H9 (cell line): ENCODE measurements around the gene ANKFY1. TPM values are rescaled to one million over a fixed set of nuclear protein-coding genes. Genes with fewer than 3 reads are reported as not detected.
A peak's percentile ranks its signal among the peaks of the same experiment; 100 is the strongest.

Experiments used
- DNase-seq: peaks from one replicate; pipeline ENCODE4 v3.0.0-alpha.2; 2017
- H2AFZ ChIP-seq: one replicate; pipeline ENCODE4 v1.6.1; 2013; ENCODE audit warnings: mild to moderate bottlenecking, low read length, control low read depth, moderate library complexity
- H2AK5ac ChIP-seq: 2 replicates; pipeline ENCODE4 v1.6.1; 2013; ENCODE audit warnings: low read length, control low read depth, mixed read lengths; ENCODE audit not compliant: insufficient read length
- H2BK120ac ChIP-seq: one replicate; pipeline ENCODE4 v1.6.1; 2013; ENCODE audit warnings: low read depth, mild to moderate bottlenecking, low read length, control low read depth, inconsistent platforms; ENCODE audit not compliant: poor library complexity, severe bottlenecking
- H2BK12ac ChIP-seq: 2 replicates; pipeline ENCODE4 v1.6.1; 2013; ENCODE audit warnings: low read length, control low read depth, mixed read lengths, low read depth; ENCODE audit not compliant: insufficient read length
- H2BK15ac ChIP-seq: 2 replicates; pipeline ENCODE4 v1.6.1; 2013; ENCODE audit warnings: low read depth, low read length, control low read depth
- H2BK20ac ChIP-seq: one replicate; pipeline ENCODE4 v1.6.1; 2013; ENCODE audit warnings: low read depth, mild to moderate bottlenecking, low read length, control low read depth, inconsistent platforms; ENCODE audit not compliant: poor library complexity, severe bottlenecking
- H2BK5ac ChIP-seq: 2 replicates; pipeline ENCODE4 v1.6.1; 2013; ENCODE audit warnings: low read length, control low read depth, mixed read lengths; ENCODE audit not compliant: insufficient read length
- H3K14ac ChIP-seq: 2 replicates; pipeline ENCODE4 v1.6.1; 2013; ENCODE audit warnings: low read length, control low read depth; ENCODE audit not compliant: insufficient read depth
- H3K18ac ChIP-seq: 2 replicates; pipeline ENCODE4 v1.6.1; 2013; ENCODE audit warnings: low read depth, mild to moderate bottlenecking, mixed read lengths, low read length, control low read depth; ENCODE audit not compliant: insufficient read length
- H3K23ac ChIP-seq: 2 replicates; pipeline ENCODE4 v1.6.1; 2013; ENCODE audit warnings: low read length, control low read depth, mixed read lengths, low read depth; ENCODE audit not compliant: insufficient read length
- H3K23me2 ChIP-seq: 2 replicates; pipeline ENCODE4 v1.6.1; 2013; ENCODE audit warnings: low read depth, mild to moderate bottlenecking, mixed read lengths, low read length, control low read depth; ENCODE audit not compliant: insufficient read length, poor library complexity, severe bottlenecking
- H3K27ac ChIP-seq: 2 replicates; pipeline ENCODE4 v1.5.1; 2013; ENCODE audit warnings: low read length, control low read depth, mixed read lengths, low read depth; ENCODE audit not compliant: insufficient read length
- H3K27me3 ChIP-seq: 2 replicates; pipeline ENCODE4 v1.6.1; 2013; ENCODE audit warnings: low read length, control low read depth, inconsistent platforms; ENCODE audit not compliant: insufficient read depth
- H3K4ac ChIP-seq: 2 replicates; pipeline ENCODE4 v1.6.1; 2013; ENCODE audit warnings: low read depth, mild to moderate bottlenecking, control low read depth, inconsistent platforms, low read length, moderate library complexity
- H3K4me1 ChIP-seq: 2 replicates; pipeline ENCODE4 v1.6.1; 2013; ENCODE audit warnings: low read length, control low read depth, inconsistent platforms; ENCODE audit not compliant: insufficient read depth
- H3K4me2 ChIP-seq: 2 replicates; pipeline ENCODE4 v1.6.1; 2013; ENCODE audit warnings: low read length, control low read depth, mixed read lengths; ENCODE audit not compliant: insufficient read length, insufficient read depth
- H3K56ac ChIP-seq: 2 replicates; pipeline ENCODE4 v1.6.1; 2013; ENCODE audit warnings: low read depth, mild to moderate bottlenecking, mixed read lengths, low read length, control low read depth; ENCODE audit not compliant: insufficient read length
- H3K79me1 ChIP-seq: 2 replicates; pipeline ENCODE4 v1.6.1; 2013; ENCODE audit warnings: low read depth, mild to moderate bottlenecking, moderate library complexity, low read length, control low read depth, inconsistent platforms; ENCODE audit not compliant: insufficient read depth, poor library complexity, severe bottlenecking
- H3K79me2 ChIP-seq: 2 replicates; pipeline ENCODE4 v1.6.1; 2013; ENCODE audit warnings: low read length, control low read depth, inconsistent platforms; ENCODE audit not compliant: insufficient read depth
- H3K9ac ChIP-seq: 2 replicates; pipeline ENCODE4 v1.6.1; 2013; ENCODE audit warnings: low read length, control low read depth, mixed read lengths; ENCODE audit not compliant: insufficient read length; ENCODE audit errors: extremely low read depth
- H3K9me3 ChIP-seq: one replicate; pipeline ENCODE4 v1.6.1; 2013; ENCODE audit warnings: low read depth, low read length, inconsistent platforms; ENCODE audit not compliant: control insufficient read depth
- H3T11ph ChIP-seq: one replicate; pipeline ENCODE4 v1.6.1; 2013; ENCODE audit warnings: mild to moderate bottlenecking, low read length, control low read depth, inconsistent platforms
- H4K20me1 ChIP-seq: one replicate; pipeline ENCODE4 v1.6.1; 2013; ENCODE audit not compliant: control insufficient read depth, insufficient read length, insufficient read depth
- H4K5ac ChIP-seq: 2 replicates; pipeline ENCODE4 v1.6.1; 2013; ENCODE audit warnings: low read depth, mild to moderate bottlenecking, mixed read lengths, low read length, control low read depth; ENCODE audit not compliant: insufficient read length
- H4K8ac ChIP-seq: replicated peaks from 2 replicates; pipeline ENCODE4 v1.6.1; 2013; ENCODE audit warnings: low read length, control low read depth, mixed read lengths, low read depth; ENCODE audit not compliant: insufficient read length
- H4K91ac ChIP-seq: 2 replicates; pipeline ENCODE4 v1.6.1; 2013; ENCODE audit warnings: low read depth, mild to moderate bottlenecking, moderate library complexity, mixed read lengths, low read length, control low read depth; ENCODE audit not compliant: insufficient read length
- H3K27ac Mint-ChIP-seq, 3 experiments: 2 replicates in 2 of 3; 3 replicates in 1 of 3; pipeline ENCODE4 v1.8.0; 2020 to 2021; ENCODE audit warnings: mixed read lengths in 3 of 3, mild to moderate bottlenecking in 1 of 3, moderate library complexity in 1 of 3
- H3K27me3 Mint-ChIP-seq: 2 replicates; pipeline ENCODE4 v1.8.0; 2021; ENCODE audit warnings: low read depth, mild to moderate bottlenecking, moderate library complexity, mixed read lengths
- H3K36me3 Mint-ChIP-seq, 3 experiments: 2 replicates in 2 of 3; 3 replicates in 1 of 3; pipeline ENCODE4 v1.8.0; 2020 to 2021; ENCODE audit warnings: low read depth in 3 of 3, mixed read lengths in 3 of 3; ENCODE audit not compliant: insufficient read depth in 1 of 3
- H3K4me1 Mint-ChIP-seq, 2 experiments: 2 replicates each; pipeline ENCODE4 v1.8.0; 2020; ENCODE audit warnings: mixed read lengths in 2 of 2
- H3K4me3 Mint-ChIP-seq, 2 experiments: 2 replicates in 1 of 2; 3 replicates in 1 of 2; pipeline ENCODE4 v1.8.0; 2020 to 2021; ENCODE audit warnings: mild to moderate bottlenecking in 2 of 2, mixed read lengths in 2 of 2, moderate library complexity in 1 of 2
- H3K9me3 Mint-ChIP-seq, 2 experiments: 2 replicates in 1 of 2; 3 replicates in 1 of 2; pipeline ENCODE4 v1.8.0; 2020; ENCODE audit warnings: mild to moderate bottlenecking in 2 of 2, mixed read lengths in 2 of 2, moderate library complexity in 1 of 2
- WGBS: extraction: QIAGEN DNeasy Blood & Tissue Kit; methylation state at CpG from one replicate; pipeline ENCODE4 v1.1.7; 2013; ENCODE audit warnings: missing lambda C conversion rate, low lambda C conversion rate, mixed read lengths; ENCODE audit not compliant: insufficient read length; ENCODE audit errors: extremely low coverage; 5-methylcytosine and 5-hydroxymethylcytosine counted together
- total RNA-seq: library from RNA; stranded (reverse); gene quantifications from 2 replicates; pipeline ENCODE4 v1.2.1, GENCODE V29; 2021
- TF ChIP-seq, protein P1 (sequence below): fragments of 200-600 bp; sonication (generic); conservative IDR thresholded peaks from 3 replicates; pipeline ENCODE4 v1.8.0; 2021; ENCODE audit warnings: antibody characterized with exemption, mild to moderate bottlenecking

The ANKFY1 gene
- total RNA-seq, 1 experiment from 2014 or later = 51.9 TPM

DNA sequence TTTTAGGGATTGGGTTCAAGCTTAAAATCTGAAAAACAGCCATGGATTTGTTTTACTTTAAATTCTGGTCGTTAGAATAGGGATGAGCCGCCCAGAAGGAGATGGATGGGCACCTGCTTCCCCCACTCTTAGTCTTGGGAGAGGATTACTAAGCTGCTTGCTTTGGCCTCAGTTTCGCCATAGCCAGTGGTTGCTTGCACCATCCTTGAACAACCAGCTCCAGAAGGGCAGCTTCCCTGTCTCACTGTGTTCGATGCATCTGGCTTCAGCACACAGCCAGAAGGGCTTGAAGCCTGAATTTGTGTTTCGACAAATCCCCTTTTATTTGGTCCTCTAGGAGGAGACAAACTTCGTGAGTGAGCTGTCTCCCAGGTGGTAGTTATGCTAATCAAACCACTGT lies 113.7 kb downstream of the ANKFY1 start:
- H2BK12ac ChIP-seq = no peak overlapping the region
- no peaks in the 10 kb centered on the region for H3K79me2 ChIP-seq
- H3K23me2 ChIP-seq = no peaks in the 10 kb centered on the region
- H3K79me1 ChIP-seq = no peaks in the 10 kb centered on the region
- H3K27me3 ChIP-seq = no peaks in the 10 kb centered on the region
- no peak overlapping the region for H3K56ac ChIP-seq
- H3K4me2 ChIP-seq = no peak overlapping the region
- no peaks in the 10 kb centered on the region for H3K27me3 Mint-ChIP-seq
- no peak overlapping the region for H4K8ac ChIP-seq
- no peak overlapping the region for H3T11ph ChIP-seq
- no peaks in the 10 kb centered on the region for H3K4me1 ChIP-seq
- DNase-seq = no peak
- no peaks in the 10 kb centered on the region for H4K20me1 ChIP-seq
- H3K4ac ChIP-seq = no peak overlapping the region
- H3K9me3 ChIP-seq = no peaks in the 10 kb centered on the region
- no peak overlapping the region for H3K4me3 Mint-ChIP-seq
- H3K27ac ChIP-seq = no peak overlapping the region
- no peak overlapping the region for H4K5ac ChIP-seq
- TF ChIP-seq, protein P1, sequence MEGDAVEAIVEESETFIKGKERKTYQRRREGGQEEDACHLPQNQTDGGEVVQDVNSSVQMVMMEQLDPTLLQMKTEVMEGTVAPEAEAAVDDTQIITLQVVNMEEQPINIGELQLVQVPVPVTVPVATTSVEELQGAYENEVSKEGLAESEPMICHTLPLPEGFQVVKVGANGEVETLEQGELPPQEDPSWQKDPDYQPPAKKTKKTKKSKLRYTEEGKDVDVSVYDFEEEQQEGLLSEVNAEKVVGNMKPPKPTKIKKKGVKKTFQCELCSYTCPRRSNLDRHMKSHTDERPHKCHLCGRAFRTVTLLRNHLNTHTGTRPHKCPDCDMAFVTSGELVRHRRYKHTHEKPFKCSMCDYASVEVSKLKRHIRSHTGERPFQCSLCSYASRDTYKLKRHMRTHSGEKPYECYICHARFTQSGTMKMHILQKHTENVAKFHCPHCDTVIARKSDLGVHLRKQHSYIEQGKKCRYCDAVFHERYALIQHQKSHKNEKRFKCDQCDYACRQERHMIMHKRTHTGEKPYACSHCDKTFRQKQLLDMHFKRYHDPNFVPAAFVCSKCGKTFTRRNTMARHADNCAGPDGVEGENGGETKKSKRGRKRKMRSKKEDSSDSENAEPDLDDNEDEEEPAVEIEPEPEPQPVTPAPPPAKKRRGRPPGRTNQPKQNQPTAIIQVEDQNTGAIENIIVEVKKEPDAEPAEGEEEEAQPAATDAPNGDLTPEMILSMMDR = peak; percentile 26; the same call in 2 of the 3 replicates
- no peak overlapping the region for H3K23ac ChIP-seq
- H3K4me1 Mint-ChIP-seq = no peaks in the 10 kb centered on the region
- H3K14ac ChIP-seq = no peak overlapping the region
- WGBS = no CpG with 5 or more reads among the region's 6 CpGs
- H3K36me3 Mint-ChIP-seq = no peaks in the 10 kb centered on the region; a peak in 2 of 7 replicates
- H3K9ac ChIP-seq = no peak overlapping the region
- H2BK5ac ChIP-seq = no peak overlapping the region
- no peak overlapping the region for H2AFZ ChIP-seq
- no peak overlapping the region for H2AK5ac ChIP-seq
- no peak overlapping the region for H4K91ac ChIP-seq
- H3K9me3 Mint-ChIP-seq = no peaks in the 10 kb centered on the region
- no peak overlapping the region for H2BK20ac ChIP-seq
- no peak overlapping the region for H3K27ac Mint-ChIP-seq
- no peak overlapping the region for H2BK120ac ChIP-seq
- no peak overlapping the region for H2BK15ac ChIP-seq
- no peak overlapping the region for H3K18ac ChIP-seq
